Hematopoietic multipotent progenitor cell treated with erythropoietin and hydrocortisone succinate and interleukin-3 and kit ligand, for 15 days (in vitro differentiated cells): ENCODE results near the gene DBN1.

Experiments
- DNase-seq: peaks from one replicate; pipeline ENCODE4 v3.0.0-alpha.2; 2015; ENCODE audit warnings: low spot score

DBN1 gene

DNA sequence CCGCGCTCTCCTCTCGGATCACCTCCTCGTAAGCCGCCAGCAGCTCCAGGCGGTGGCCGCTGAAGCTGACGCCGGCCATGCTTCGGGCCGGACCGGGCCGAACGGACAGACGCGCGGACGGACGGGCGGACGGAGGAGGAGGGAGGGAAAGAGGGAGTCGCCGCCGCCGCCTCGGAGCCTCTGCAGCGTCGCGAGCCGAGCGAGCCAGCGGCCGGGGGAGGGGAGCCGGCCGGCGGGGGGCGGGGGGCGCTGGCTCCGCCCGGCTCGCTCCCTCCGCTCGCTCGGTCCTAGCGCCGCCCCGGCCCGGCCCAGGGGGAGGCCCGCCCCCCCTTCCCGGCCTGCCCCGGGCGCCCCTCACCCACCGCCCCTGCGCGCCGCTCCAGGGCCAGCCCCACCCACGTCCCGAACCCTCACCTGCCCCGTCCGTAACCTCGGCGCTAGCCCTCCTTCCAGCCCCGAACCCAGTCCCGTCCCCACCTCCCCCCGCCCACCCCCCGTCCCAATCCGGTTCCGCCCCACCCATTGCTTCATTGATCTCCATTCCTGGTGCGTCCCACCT lies at the start of gene DBN1:
DBN1 (minus strand) TSS at position 192 of the 559 bp plus-strand sequence; CDS start at position 79, 113 bp downstream.
- no peak for DNase-seq

DNA sequence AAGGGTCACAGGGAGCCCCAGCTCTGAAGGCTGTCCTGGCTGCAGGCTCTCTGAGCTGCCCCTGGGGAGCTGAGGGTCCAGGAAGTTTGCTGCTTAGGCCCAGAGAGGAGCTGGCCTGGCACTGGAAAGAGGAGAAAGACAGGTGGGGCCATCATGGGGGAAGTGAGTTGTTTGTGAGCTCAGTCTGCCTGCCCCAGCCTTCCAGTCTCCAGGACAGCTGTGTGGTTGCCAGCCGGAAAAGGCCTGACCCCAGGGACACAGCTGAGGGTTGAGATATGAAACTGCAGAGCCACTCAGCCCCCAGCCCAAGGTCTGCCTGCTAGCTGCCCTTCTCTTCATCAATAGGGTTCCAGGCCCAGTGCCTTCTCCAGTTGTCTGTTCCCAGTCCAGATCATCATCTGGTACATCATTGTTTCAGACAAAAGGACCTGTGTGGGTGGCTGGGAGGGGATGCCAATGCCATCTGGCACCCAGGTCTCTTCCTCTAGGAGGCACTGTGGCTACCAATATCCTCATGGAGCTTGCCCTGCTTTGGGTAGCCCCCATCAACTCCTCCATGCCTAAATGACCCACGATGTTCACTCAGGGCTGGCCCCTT lies 47.6 kb upstream of the DBN1 start:
- no peak for DNase-seq

DNA sequence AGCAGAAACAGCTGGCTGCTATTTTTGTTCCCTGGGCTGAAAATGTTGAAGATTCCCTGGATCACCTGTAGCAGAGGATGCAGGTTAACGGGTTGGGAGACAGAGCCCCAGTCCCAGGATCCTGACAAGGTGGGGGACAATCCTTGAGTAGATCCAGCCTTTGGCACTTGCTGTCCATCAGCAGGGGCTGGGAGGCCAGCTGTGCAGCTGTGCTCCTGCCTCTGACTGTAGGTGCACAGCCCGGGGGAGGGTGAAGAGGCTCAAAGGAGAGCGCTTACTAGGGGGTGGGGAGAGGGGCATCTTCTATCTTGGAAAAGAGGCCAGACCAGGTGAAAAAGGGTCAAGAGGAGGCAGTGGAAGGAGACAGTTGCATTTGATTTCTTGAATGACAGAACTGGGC lies 46.8 kb upstream of the DBN1 start:
- DNase-seq: no peak

DNA sequence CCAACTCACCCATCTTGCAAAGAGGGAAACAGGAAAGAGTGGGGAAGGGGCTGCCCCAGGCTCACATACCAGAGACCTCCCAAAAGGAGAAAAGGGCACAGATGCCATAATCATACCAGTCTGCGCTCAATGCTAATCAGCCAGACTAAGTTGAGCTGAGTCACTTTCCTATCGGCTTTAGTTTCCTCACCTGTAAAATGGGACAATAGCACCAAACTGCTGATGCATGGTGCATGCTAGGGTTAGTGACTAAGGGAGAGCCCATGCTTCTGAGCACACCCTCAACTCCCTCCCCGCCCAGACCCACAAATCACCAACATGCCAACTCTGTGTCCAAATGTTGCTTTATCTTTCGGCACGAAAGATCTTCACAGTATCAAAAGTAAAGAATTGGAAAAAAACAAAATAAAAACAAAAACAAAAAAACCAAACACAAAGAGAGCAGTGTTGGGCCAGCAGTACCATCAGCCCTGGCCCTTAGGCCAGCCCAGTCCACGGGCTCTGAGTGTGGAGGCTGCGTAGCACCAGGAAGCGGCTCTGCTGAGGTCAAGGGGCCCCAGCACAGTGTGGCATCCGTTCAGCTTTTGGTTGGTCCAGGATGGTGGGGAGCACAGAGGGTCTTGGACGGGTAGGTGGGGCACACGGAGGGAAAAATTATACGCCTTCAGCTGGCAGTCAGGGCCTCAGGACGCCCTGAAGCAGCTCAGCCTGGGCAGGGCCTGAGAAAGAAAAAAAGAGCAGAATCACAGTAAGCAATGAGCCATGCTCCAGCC lies 46.2 kb upstream of the DBN1 start:
- no peak for DNase-seq

DNA sequence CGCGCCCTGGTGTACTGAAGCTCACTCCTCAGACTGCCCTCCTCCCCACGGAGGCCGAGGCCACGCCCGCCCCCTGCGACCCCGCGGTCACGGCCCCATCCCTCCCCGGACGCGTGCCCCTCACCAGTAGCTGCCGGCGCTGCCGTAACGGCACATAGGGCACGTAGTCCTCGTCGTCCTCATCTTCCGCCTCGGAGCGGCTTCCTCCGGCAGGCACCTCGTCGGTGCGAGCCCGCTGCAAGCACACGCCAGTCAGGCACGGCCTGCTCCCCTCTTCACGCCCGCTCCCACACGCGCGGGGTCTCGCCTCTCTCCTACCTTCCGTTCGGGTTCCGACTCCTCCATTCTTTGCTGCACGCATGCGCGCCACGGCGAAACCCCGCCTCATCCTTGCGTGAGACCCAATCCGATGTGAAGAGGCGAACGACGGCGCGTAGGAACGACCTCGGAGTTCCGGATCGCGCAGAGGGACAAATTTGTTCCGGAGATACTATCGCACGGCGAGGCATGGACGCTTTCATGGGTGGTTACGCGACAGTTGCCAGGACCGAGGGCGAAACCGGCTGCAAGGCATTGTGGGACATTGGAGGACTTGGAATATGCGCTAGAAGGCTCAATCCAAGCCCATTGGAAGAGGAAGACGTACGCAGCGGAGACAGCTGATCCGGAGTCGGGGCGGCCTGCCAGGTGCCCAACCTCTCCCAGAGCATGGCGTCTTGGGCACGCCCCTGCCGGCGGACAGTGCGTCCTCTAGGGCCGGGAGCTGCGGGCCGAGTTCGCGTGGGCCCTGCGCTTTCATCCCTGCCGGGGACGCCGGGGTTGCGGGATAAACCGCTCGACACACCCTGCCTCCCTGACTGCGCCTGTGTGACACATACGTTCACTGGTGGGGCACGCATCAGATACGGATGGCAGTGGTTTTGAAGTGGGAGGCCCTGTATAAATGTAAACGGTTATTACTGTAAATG lies 43.5 kb upstream of the DBN1 start, which contains the start of gene DDX41:
DDX41 (minus strand) TSS at position 361 of the 968 bp plus-strand sequence; CDS start at position 345, 16 bp downstream.
- peak; percentile 97 for DNase-seq

DNA sequence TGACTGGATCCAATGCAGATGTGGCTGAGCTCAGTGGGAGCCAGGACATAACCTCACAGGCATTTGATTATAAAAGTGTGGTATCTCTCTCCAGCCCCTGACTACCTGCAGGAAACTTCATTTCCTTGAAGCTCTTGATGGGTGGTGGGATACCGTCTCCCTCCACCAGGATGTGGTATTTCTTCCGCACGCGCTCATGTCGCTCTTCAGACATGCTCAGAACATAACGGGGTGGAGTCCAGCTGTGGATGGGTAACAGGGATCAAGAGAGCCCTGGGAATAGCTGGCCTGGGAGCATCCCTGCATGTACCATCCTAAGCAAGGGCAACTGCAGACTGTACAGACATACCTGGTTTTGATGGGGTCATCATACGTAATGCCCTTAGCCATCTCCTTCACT lies 42.1 kb upstream of the DBN1 start:
- no peak for DNase-seq

DNA sequence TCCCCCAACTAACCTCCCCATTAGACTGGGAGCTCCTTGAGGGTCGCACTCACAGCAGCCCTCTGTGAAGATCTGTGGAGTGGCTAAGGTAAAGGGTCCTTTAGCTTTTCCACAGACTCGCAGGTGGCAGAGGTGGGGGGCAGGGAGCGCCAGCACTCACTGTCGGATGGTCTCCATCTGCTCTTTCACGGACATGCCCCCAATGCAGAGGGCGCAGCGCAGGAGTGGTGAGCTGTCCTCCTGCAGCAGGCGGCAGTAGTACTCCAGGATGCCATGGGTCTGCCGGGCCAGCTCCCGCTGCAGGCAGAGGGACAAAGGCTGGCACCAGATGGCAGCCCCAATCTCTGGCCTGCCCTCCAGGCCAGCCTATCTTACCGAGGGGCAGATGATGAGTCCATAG lies 41.1 kb upstream of the DBN1 start:
- DNase-seq: no peak

DNA sequence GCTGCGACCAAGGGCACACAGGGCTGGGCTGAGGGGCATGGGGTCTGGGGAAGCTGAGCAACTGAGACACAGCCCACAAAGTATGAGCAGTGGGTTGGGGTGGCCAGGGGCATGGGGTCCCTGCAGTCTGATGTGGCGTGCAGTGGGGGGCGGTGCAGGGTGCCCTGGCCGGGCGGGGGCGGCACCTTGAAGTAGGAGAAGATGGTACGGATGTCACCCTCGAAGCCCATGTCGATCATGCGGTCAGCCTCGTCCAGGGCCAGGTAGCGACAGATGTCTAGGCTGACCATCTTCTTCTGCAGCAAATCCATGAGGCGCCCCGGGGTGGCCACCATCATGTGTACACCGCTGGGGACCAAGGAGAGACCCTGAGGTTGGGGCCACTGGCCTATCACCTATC lies 40.1 kb upstream of the DBN1 start:
- no peak for DNase-seq

DNA sequence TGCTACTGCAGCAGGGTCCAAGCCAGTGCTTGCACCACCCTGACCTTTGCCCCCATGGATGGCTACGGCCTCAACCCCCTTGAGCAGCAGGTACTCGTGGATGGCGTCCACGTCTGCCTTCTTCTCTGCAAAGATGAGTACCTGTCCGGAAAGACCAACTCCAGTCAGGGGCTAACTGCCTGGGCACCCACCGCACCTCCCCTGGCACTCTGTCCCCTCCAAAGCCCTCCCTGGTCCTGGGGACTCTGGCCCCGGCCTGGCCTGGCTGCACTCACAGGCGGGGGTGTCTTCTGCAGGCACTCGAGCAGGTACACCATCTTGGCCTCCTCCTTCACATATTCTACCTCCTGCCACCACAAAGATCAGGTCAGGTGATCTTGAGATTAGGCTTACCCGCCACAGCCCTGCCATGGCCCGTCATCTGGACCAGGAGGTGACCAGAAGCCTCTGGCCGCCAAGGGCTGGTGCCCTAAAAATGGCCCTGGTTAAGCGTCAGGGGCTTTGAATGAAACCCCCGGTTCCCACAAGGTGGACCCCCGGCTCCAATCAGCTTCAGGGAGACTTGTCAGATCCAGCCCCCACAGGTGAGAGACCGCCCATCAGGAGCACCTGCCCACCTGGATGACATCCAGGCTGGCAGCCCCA lies 39.4 kb upstream of the DBN1 start:
- DNase-seq: no peak

DNA sequence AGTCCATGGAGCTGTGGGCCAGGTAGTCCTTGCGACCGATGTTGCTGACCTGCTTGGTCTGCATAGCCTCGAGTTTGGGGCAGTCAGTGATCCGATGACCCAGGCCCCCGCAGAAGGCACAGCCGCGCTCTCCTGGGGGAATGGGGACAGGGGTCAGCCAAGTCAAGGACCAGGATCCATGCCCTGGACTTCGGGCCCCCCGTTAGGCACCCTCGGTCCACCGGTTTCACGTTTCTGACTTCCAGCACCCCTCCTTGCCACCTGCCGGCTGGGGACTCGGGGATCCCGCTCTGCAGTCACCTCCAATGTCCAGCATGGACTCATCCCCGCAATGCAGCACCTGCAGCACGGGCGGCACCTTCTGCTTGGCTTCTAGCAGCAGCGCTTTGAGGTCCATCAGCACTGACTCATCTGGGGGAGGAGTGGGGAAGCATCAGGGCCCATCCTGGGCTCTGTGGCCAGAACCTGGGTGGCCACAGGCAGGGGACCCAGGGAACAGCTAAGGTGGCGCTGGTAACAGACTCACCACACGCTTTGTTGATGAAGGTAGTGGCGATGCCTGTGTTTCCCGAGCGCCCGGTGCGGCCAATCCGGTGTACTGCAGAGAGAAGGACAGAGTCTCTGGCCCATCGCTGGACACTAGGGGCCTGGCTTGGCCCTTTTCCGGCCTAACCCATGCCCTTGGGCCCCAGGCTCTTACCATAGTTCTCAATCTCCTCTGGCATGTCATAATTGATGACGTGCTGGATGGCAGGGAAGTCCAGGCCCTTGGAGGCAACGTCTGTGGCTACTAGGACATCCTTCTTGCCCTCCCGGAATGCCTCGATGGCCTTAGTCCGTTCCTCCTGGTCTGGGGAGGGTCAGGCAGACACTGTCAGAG lies 38.6 kb upstream of the DBN1 start:
- DNase-seq: no peak

DNA sequence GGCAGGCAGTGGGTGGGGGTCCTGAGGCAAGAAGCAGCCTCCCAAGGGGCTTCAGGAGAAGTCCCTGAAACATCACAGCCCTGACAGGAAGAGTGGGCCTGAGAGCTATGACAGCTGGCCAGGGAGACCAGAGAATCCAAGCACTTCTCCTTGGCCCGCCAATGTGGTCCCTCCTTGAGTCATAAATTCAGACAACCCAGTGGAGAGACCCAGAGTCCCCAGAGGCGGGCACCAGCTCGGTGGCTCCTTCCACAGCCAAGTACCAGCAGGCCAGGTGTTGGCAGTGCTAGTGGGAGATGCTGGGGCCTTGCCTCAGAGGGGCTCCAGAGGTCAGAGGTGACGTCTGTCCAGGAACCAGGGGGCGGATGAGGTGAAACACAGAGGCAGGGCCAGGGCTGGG lies 37.7 kb upstream of the DBN1 start:
- DNase-seq: no peak

DNA sequence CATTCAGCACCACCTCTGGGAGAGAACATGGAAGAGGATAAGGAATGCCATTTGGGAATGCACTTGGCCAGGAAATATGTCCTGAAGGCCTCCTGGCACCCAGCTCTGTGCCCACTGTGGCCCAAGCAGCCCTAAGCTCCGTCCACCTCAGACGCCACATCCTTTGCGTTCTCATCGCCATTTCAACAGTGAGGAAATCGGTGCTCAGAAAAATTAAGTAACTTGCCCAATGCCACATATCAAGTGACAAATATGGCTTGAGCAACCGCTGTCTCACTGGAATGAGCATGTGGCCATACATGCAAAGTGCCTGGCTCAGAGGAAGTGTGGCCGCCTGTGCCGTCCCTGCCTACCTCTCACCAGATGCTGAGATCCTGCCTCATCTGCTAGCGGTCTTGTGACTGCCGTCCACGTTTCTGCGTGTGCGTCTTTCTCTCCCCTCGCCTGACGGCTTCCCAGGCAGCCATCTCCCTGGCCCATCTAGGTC lies 37.2 kb upstream of the DBN1 start:
- no peak for DNase-seq

DNA sequence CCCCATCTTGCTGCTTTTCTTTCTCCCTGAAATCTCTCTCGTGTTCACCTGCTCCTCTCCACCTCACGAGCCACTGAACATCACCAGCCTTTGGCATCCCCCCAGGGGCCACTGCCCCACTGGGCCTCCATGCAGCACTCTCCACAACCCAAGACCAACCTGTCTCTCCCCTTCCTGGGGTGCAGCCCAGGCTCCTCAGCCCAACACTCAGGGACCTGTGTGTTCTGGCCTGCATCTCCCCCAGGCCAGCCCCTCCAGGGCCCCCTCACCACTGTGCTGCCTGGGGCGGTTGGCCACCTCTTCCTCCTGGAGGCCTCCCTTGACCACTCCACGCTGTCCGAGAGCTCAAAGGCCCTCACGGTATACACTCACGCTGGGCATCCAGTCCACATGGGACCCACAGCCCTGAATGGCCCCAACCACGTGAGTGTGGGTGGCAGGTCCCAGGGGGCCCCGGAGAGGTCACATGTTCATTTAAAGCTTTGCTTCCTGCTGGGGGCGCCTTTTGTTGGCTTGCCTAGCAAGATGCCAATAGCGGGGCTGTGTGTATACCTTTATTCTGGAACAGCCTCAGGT lies 36.6 kb upstream of the DBN1 start:
- DNase-seq: no peak

DNA sequence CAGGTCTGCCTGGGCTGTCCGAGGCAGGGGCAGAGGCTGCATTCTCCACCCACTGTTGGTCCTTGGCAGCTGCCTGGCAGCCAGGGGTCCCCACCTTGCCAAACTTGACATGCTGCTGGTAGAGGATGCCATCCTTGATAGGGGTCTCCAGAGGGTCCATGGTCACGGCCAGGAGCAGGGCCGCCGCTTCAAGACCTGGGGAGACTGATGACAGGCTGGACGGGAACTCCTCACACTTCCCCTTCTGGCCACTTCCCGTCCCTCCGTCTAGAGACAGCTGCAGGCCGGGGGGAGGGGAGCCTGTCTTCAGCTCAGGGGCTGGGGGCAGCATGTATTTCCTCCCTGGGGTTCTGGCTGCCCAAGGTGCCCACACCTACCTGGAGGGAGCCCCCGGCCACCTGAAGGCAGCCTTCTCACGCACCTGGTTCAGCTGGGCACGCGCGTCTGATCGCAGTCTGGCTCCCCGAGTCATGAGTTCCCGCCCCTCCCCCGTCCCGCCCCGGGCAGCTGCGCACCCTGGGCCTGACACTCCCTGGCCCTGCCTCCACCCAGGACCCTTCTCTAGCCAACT lies 36.0 kb upstream of the DBN1 start, which contains the start of gene DOK3:
DOK3 (minus strand) TSS at position 446 of the 571 bp plus-strand sequence; CDS start at position 160, 286 bp downstream.
- no peak for DNase-seq

DNA sequence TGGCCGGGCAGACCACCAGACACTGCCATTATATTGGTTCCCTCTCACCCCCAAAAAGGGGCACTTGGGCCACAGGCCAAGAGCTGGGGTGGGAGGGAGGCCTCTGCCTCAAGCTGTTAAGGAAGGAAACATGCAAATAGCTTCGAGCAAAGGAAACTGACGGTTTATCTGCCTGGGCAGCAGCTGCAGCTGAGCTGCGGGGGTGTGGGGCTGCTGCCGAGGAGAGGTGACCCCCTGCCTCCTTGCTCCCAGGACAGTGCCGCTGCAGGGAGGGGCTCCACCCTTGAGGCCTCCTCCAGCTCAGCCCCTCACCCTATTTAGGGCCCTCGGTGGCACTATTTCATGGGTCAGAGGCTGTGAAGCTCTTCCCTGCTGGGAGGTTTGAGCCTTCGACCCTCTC lies 35.4 kb upstream of the DBN1 start:
- DNase-seq: no peak

DNA sequence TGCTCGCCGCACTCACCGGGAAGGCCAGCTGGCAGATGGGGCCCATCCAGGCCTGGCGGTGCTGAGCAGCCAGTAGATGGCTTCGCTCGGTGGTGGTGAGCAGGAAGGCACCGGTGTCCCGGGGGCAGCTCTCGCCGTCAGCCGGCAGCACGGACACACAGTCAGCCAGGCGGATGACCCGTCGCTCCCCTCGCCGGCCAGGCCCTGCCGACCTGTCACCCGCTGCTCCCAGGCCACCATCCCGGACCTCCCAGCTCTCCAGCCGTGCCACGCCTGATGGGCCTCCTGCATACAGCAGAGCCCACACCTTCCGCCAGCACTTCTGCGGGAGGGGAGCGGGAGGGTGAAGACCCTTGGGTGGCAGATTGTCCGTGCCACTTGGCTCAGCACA lies 34.8 kb upstream of the DBN1 start:
- no peak for DNase-seq

DNA sequence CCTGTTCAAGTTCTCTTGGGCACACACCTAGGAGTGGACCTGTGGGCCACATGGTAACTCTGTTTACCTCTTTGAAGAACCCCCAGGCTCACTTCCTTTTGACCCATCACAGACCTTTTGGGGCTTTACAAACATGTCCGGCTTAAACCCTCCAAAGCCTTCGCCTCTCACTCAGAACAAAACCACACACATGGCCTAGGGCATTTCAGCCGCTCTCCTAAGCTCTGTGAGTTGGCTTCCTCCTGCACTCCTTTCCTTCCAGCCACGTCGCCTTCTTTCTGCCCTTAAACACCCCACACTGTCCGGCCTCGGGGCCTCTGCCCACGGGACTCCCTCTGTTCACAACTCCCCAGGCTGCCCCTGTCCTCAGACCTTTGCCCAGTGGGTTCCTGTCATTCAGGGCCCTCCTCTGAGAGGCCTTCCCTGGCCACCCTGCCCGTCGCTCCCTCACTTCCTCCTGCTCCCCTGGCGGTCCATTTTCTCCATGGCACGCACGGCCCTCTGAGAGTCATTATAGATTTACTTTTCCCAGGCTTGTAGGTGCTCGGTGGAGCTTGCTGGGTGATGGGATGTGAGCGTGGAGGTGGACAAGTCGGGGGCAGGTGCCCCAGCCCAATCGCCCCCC lies 34.3 kb upstream of the DBN1 start:
- no peak for DNase-seq

DNA sequence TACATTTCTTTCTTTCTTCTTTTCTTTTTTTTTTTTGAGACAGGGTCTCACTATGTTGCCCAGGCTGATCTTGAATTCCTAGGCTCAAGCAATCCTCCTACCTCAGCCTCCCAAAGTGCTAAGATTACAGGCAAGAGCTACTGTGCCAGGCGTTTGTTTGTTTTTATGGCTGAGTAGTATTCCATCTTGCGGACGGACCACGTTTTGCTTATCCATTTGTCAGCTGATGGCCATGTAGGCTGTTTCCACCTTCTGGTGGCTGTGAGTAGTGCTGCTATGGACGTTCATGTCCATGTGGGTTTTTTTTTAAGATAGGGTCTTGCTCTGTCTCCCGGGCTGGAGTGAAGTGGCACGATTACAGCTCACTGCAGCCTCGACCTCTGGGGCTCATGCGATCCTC lies 33.7 kb upstream of the DBN1 start:
- DNase-seq: no peak

DNA sequence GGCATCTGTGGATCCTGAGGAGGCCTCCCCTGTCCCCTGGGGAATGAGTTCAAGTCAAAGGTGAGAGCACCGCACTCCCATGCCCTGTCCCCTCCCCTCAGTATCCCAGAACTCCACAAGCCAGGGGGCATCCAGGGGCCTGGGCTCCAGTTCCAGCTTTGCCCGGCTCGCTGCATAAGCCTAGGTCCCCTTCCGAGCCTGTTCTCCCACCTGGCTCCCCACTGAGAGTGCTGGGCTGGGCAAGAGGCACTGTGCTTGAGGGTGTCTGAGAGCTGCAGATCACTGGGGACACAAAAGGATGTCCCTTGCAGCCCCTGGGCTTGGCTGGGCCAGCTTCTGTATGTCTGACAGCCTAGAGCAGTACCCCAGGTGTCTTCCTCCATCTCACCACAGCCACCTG lies 31.6 kb upstream of the DBN1 start:
- no peak for DNase-seq
